Panc1 (cell line): ENCODE measurements around the gene ZFYVE28. TPM values are rescaled to one million over a fixed set of nuclear protein-coding genes. Genes with fewer than 3 reads are reported as not detected.

Experiments used
- ATAC-seq: fragments of 200-7000 bp; cut with Tn5 transposase; 2 replicates; pipeline ENCODE4 v1.9.1; 2020; ENCODE audit warnings: mild to moderate bottlenecking, moderate library complexity
- BruUV-seq: library from RNA; stranded (reverse); fragments of 400-500 nt; replicated peaks from 2 replicates; lab custom pipeline; 2021; lab: Mats Ljungman, UMichigan
- CTCF ChIA-PET: fragments of 300-600 bp; sonication (Branson Sonifier 250); formaldehyde crosslinking; loops from one replicate; lab custom pipeline; 2022; ENCODE audit warnings: antibody characterized with exemption; lab: Charles Lee
- POLR2A ChIA-PET: fragments of 300-600 bp; sonication (Branson Sonifier 250); formaldehyde crosslinking; loops from one replicate; lab custom pipeline; 2022; ENCODE audit warnings: antibody characterized with exemption; lab: Charles Lee
- DNase-seq: peaks from one replicate; pipeline ENCODE4 v3.0.0-alpha.2; 2010; ENCODE audit warnings: low read depth, low spot score
- H3K27ac ChIP-seq: 2 replicates; pipeline ENCODE4 v1.5.1; 2011; ENCODE audit warnings: mild to moderate bottlenecking, low read length, inconsistent platforms
- H3K27me3 ChIP-seq: fragments of 200-500 bp; sonication (Bioruptor generic); 2 replicates; pipeline ENCODE4 v1.6.0; 2014; ENCODE audit warnings: low read length, inconsistent platforms; ENCODE audit not compliant: control insufficient read depth, insufficient read depth
- H3K36me3 ChIP-seq: fragments of 200-500 bp; sonication (Bioruptor generic); 2 replicates; pipeline ENCODE4 v1.5.1; 2014; ENCODE audit warnings: inconsistent platforms, mild to moderate bottlenecking, low read length, moderate library complexity; ENCODE audit not compliant: control insufficient read depth, insufficient read depth
- H3K4me1 ChIP-seq: 2 replicates; pipeline ENCODE4 v1.5.1; 2011; ENCODE audit warnings: inconsistent platforms, mild to moderate bottlenecking, low read length, moderate library complexity; ENCODE audit not compliant: control insufficient read depth, insufficient read depth
- H3K4me3 ChIP-seq, 2 experiments: 2 replicates each; pipeline ENCODE4 v1.5.1; 2011 to 2012; ENCODE audit warnings: low read depth in 2 of 2, low read length in 2 of 2, mild to moderate bottlenecking in 2 of 2, inconsistent platforms in 1 of 2, moderate library complexity in 1 of 2
- H3K9me3 ChIP-seq: fragments of 200-500 bp; sonication (Bioruptor generic); 2 replicates; pipeline ENCODE4 v1.5.1; 2014; ENCODE audit warnings: low read depth, mild to moderate bottlenecking, inconsistent platforms, low read length, moderate library complexity; ENCODE audit not compliant: control insufficient read depth, insufficient read depth
- POLR2AphosphoS5 ChIP-seq: IDR thresholded peaks from 2 replicates; pipeline ENCODE4 v1.6.1; 2012; ENCODE audit warnings: mild to moderate bottlenecking, low read depth, low read length, moderate library complexity
- SIN3A ChIP-seq: IDR thresholded peaks from 2 replicates; pipeline ENCODE4 v1.6.1; 2012; ENCODE audit warnings: low read depth, mild to moderate bottlenecking, low read length, moderate library complexity, borderline replicate concordance; ENCODE audit not compliant: insufficient read depth
- TCF7L2 ChIP-seq: IDR thresholded peaks from 2 replicates; pipeline ENCODE4 v1.6.1; 2011; ENCODE audit warnings: mild to moderate bottlenecking, low read depth, low read length, inconsistent platforms
- in situ Hi-C: cut with HindIII; loops from 2 replicates; pipeline ENCODE4 v1.10.0; 2016; ENCODE audit warnings: low sequenced_read_pairs, low pct_unique_long_range_greater_than_20kb
- intact Hi-C: fragments of 100-400 bp; cut with micrococcal nuclease; formaldehyde crosslinking; loops from one replicate; pipeline ENCODE4 v1.10.0; 2022; ENCODE audit not compliant: unreplicated experiment
- total RNA-seq: library from RNA; stranded (reverse); gene quantifications from one replicate; pipeline ENCODE4 v1.2.1, GENCODE V29; 2021; ENCODE audit not compliant: unreplicated experiment
- TF ChIP-seq, protein P1 (sequence below), 2 experiments: IDR thresholded peaks; 2 replicates each; pipeline ENCODE4 v1.6.1; 2011 to 2012; ENCODE audit warnings: low read depth in 2 of 2, control low read depth in 1 of 2, low read length in 1 of 2, mild to moderate bottlenecking in 1 of 2, moderate library complexity in 1 of 2; ENCODE audit not compliant: insufficient read depth in 1 of 2
- TF ChIP-seq, protein P2 (sequence below): fragments of 450-650 bp; IDR thresholded peaks from 2 replicates; pipeline ENCODE4 v1.5.1; 2017; ENCODE audit warnings: mild to moderate bottlenecking

The ZFYVE28 gene
- total RNA-seq, 1 experiment from 2014 or later: 11.9 TPM

DNA sequence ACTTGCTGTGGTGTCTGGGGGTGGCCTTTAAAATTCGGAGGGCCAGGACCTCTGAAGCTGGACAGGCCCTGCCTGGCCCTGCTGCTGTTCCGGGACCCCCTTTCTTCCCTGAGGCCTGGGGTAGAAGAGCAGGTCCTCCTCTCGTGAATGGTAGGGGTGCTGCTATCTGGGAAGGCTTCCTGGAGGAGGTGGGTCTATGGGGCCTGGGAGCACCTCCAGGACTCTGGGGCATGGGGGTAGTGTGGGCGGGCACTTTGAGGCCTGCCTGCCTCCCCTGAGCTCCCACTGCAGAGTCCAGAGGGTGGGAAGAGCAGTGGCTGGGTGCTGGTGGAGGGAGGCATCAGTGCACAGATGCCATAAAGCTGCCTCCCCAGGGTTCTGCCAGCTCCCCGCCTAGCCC, 151.6 kb downstream of the ZFYVE28 start:
- H3K36me3 ChIP-seq: no peaks in the 10 kb centered on the region; the same call in 1 of the 2 replicates
- POLR2A ChIA-PET: no interaction called here
- no peak overlapping the region for H3K27ac ChIP-seq
- ATAC-seq (no peak), DNase-seq (no peak)
- no peaks in the 10 kb centered on the region for H3K27me3 ChIP-seq
- no peak overlapping the region for H3K4me3 ChIP-seq
- H3K9me3 ChIP-seq: no peaks in the 10 kb centered on the region
- no TSS peak for BruUV-seq
- in situ Hi-C loops: no loop called here
- intact Hi-C loops: no loop called here
- TF ChIP-seq, protein P1, sequence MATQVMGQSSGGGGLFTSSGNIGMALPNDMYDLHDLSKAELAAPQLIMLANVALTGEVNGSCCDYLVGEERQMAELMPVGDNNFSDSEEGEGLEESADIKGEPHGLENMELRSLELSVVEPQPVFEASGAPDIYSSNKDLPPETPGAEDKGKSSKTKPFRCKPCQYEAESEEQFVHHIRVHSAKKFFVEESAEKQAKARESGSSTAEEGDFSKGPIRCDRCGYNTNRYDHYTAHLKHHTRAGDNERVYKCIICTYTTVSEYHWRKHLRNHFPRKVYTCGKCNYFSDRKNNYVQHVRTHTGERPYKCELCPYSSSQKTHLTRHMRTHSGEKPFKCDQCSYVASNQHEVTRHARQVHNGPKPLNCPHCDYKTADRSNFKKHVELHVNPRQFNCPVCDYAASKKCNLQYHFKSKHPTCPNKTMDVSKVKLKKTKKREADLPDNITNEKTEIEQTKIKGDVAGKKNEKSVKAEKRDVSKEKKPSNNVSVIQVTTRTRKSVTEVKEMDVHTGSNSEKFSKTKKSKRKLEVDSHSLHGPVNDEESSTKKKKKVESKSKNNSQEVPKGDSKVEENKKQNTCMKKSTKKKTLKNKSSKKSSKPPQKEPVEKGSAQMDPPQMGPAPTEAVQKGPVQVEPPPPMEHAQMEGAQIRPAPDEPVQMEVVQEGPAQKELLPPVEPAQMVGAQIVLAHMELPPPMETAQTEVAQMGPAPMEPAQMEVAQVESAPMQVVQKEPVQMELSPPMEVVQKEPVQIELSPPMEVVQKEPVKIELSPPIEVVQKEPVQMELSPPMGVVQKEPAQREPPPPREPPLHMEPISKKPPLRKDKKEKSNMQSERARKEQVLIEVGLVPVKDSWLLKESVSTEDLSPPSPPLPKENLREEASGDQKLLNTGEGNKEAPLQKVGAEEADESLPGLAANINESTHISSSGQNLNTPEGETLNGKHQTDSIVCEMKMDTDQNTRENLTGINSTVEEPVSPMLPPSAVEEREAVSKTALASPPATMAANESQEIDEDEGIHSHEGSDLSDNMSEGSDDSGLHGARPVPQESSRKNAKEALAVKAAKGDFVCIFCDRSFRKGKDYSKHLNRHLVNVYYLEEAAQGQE (IDR thresholded peaks at IDR 0.05; ENCODE audit: insufficient read depth in 1 of 2, low read depth in 2 of 2, low read length in 1 of 2): no peak
- TF ChIP-seq TCF7L2: no peak
- no peak for TF ChIP-seq POLR2AphosphoS5
- TF ChIP-seq, protein P2, sequence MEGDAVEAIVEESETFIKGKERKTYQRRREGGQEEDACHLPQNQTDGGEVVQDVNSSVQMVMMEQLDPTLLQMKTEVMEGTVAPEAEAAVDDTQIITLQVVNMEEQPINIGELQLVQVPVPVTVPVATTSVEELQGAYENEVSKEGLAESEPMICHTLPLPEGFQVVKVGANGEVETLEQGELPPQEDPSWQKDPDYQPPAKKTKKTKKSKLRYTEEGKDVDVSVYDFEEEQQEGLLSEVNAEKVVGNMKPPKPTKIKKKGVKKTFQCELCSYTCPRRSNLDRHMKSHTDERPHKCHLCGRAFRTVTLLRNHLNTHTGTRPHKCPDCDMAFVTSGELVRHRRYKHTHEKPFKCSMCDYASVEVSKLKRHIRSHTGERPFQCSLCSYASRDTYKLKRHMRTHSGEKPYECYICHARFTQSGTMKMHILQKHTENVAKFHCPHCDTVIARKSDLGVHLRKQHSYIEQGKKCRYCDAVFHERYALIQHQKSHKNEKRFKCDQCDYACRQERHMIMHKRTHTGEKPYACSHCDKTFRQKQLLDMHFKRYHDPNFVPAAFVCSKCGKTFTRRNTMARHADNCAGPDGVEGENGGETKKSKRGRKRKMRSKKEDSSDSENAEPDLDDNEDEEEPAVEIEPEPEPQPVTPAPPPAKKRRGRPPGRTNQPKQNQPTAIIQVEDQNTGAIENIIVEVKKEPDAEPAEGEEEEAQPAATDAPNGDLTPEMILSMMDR: no peak
- TF ChIP-seq SIN3A: no peak
- peaks cover 5% of the 10 kb centered on the region; the same call in 1 of the 2 replicates for H3K4me1 ChIP-seq
- CTCF ChIA-PET: no interaction called here

DNA sequence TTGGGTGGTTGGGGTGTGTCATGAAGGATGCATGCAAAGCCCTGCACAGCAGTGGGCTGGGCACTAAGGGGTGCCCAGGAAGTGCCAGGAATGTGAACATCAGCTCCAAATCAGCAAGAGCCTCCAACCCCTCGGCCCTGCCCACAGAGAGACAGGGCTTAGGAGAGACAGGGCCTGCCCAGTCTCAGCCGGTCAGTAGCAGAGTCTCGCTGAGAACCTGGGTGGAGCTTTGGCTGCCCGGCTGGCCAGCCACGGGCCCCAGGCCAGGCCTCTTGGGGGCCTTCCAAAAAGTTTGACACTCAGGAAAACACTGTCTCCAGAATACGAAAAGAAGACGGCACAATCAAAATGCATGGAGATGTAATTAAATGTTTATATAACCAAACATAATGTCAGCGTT, 152.3 kb downstream of the ZFYVE28 start:
- no peak overlapping the region for H3K27ac ChIP-seq
- peaks cover 5% of the 10 kb centered on the region; the same call in 1 of the 2 replicates for H3K4me1 ChIP-seq
- intact Hi-C loops: no loop called here
- no peaks in the 10 kb centered on the region for H3K9me3 ChIP-seq
- POLR2A ChIA-PET: no interaction called here
- TF ChIP-seq, protein P2: no peak
- TF ChIP-seq SIN3A (no peak), POLR2AphosphoS5 (no peak), TCF7L2 (no peak)
- TF ChIP-seq, protein P1 (IDR thresholded peaks at IDR 0.05; ENCODE audit: insufficient read depth in 1 of 2, low read depth in 2 of 2, low read length in 1 of 2): no peak
- DNase-seq (no peak), ATAC-seq (no peak)
- H3K27me3 ChIP-seq: no peaks in the 10 kb centered on the region
- no peaks in the 10 kb centered on the region; the same call in 1 of the 2 replicates for H3K36me3 ChIP-seq
- H3K4me3 ChIP-seq: no peak overlapping the region
- in situ Hi-C loops: no loop called here
- CTCF ChIA-PET: no interaction called here
- no TSS peak for BruUV-seq
